Activated CD4-positive, alpha-beta T cell treated with anti-CD3 and anti-CD28 coated beads, Interleukin-2, amount 10 ng/mL, durations not matched to agents 7 days and 5 days (primary cell): Measurements from ENCODE around the gene FAM32A. TPM values are rescaled to one million over a fixed set of nuclear protein-coding genes. Genes with fewer than 3 reads are reported as not detected.

ENCODE experiments used
- CTCF ChIA-PET: fragments of 350-600 bp; sonication (Branson Sonifier 250); formaldehyde crosslinking; loops from one replicate; lab custom pipeline; 2021; ENCODE audit warnings: antibody characterized with exemption; lab: Charles Lee
- POLR2A ChIA-PET: fragments of 350-600 bp; sonication (Branson Sonifier 250); formaldehyde crosslinking; loops from one replicate; lab custom pipeline; 2021; ENCODE audit warnings: antibody characterized with exemption; lab: Charles Lee
- DNase-seq: peaks from one replicate; pipeline ENCODE4 v3.0.0-alpha.2; 2020
- H3K27ac Mint-ChIP-seq: one replicate; pipeline ENCODE4 v1.8.0; 2021; ENCODE audit warnings: mild to moderate bottlenecking, moderate library complexity, mixed read lengths
- H3K27me3 Mint-ChIP-seq: one replicate; pipeline ENCODE4 v1.8.0; 2021; ENCODE audit warnings: mixed read lengths
- H3K36me3 Mint-ChIP-seq: one replicate; pipeline ENCODE4 v1.8.0; 2021; ENCODE audit warnings: low read depth, mixed read lengths
- H3K4me1 Mint-ChIP-seq: one replicate; pipeline ENCODE4 v1.8.0; 2021; ENCODE audit warnings: mixed read lengths
- H3K4me3 Mint-ChIP-seq: one replicate; pipeline ENCODE4 v1.8.0; 2021; ENCODE audit warnings: mild to moderate bottlenecking, moderate library complexity, mixed read lengths
- H3K9me3 Mint-ChIP-seq: one replicate; pipeline ENCODE4 v1.8.0; 2021; ENCODE audit warnings: mixed read lengths
- total RNA-seq, 2 experiments: library from RNA; stranded (reverse); gene quantifications; one replicate each; pipeline ENCODE4 v1.2.3, GENCODE V29; 2021

Gene FAM32A
- total RNA-seq, 2 experiments from 2014 or later, result 64.1 to 76.8 TPM

DNA sequence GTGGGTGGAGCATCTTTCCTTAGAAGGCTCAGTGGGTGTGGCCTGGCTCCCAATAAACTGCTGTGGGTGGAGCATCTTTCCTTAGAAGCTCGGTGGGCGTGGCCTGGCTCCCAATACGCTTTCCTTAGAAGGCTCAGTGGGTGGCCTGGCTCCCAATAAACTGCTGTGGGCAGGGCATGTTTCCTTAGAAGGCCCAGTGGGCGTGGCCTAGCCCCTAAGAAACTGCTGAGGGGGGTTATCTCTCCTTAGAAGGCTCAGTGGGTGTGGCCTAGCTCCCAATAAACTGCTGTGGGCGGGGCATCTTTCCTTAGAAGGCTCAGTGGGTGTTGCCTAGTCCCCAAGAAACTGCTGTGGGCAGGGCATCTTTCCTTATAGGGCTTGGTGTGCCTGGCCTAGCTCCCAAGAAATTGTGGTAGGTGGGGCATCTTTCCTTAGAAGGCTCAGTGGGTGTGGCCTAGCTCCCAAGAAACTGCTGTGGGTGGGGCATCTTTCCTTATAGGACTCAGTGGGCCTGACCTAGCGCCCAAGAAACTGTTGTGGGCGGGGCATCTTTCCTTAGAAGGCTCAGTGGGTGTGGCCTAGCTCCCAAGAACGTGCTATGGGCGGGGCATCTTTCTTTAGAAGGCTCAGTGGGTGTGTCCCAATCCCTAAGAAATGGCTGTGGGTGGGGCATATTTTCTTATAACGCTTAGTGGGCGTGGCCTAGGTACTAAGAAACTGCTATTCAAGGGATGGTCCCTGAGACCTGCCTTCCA is 31.5 kb upstream of the FAM32A start:
- Mint-ChIP-seq H3K36me3 (peaks cover 74% of the 10 kb centered on the region), H3K27ac (no peak overlapping the region), H3K4me3 (no peak overlapping the region), H3K4me1 (peaks cover 27% of the 10 kb centered on the region), H3K27me3 (no peaks in the 10 kb centered on the region), H3K9me3 (no peaks in the 10 kb centered on the region)
- ChIA-PET CTCF (interaction anchor here (1.0 to 1.9 kb wide), 4 partner anchors 8 to 59 kb away, joined by 3 to 8 read pairs (median 4); no protein-coding TSS in a partner anchor), POLR2A (no interaction called here)
- DNase-seq, result peak; percentile 22

DNA sequence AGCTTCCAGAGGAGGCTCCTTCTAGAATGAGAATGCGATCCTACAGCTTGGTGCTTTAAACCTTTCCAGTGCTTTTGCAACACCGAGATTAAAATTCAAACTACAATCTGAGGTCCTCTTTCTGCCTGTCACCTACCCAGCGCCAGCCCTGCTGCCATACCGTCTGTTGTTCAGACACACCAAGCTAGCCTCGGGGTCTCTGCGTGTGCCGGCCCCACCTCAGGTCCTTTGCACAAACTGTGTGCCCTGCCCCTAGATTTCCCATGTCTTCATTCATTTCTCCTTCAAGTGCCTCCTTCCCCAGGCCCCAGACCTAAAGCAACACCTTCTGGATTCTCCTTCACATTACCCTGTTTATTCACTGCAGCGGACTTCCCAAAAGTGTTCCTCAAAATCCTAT is 30.7 kb upstream of the FAM32A start:
- Mint-ChIP-seq H3K27me3 (no peaks in the 10 kb centered on the region), H3K36me3 (peaks cover 66% of the 10 kb centered on the region), H3K4me1 (peaks cover 19% of the 10 kb centered on the region), H3K27ac (no peak overlapping the region), H3K4me3 (no peak overlapping the region), H3K9me3 (no peaks in the 10 kb centered on the region)
- no peak for DNase-seq
- ChIA-PET POLR2A (no interaction called here), CTCF (interaction anchor here (1.2 to 1.5 kb wide), 2 partner anchors 15 to 60 kb away, joined by 3 to 4 read pairs; no protein-coding TSS in a partner anchor)

DNA sequence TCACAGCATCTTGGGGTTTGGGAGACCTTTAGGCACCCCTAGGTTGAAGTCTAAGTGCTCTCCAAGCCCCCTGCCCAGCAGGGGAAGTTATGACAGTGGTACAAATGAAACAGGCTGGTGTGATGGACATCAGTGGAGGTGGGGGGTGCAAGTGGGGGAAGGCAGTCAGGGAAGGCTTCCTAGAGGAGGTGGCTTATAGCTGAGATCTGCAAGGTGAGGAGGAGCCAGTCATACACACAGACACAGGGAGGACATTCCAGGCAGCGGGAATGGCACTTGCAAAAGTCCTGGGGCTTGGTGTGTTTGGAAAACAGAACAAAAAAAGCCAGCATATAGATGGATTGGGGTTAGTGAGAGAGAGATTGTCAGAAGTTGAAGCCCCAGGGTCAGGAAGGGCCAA is 30.1 kb upstream of the FAM32A start:
- ChIA-PET POLR2A (no interaction called here), CTCF (interaction anchor here (0.6 to 1.2 kb wide), 3 partner anchors 15 to 785 kb away, joined by 3 to 5 read pairs (median 3); no protein-coding TSS in a partner anchor)
- H3K27ac Mint-ChIP-seq, result no peak overlapping the region
- H3K4me1 Mint-ChIP-seq, result peaks cover 17% of the 10 kb centered on the region
- no peaks in the 10 kb centered on the region for H3K27me3 Mint-ChIP-seq
- no peaks in the 10 kb centered on the region for H3K9me3 Mint-ChIP-seq
- DNase-seq, result no peak
- no peak overlapping the region for H3K4me3 Mint-ChIP-seq
- peaks cover 63% of the 10 kb centered on the region for H3K36me3 Mint-ChIP-seq

DNA sequence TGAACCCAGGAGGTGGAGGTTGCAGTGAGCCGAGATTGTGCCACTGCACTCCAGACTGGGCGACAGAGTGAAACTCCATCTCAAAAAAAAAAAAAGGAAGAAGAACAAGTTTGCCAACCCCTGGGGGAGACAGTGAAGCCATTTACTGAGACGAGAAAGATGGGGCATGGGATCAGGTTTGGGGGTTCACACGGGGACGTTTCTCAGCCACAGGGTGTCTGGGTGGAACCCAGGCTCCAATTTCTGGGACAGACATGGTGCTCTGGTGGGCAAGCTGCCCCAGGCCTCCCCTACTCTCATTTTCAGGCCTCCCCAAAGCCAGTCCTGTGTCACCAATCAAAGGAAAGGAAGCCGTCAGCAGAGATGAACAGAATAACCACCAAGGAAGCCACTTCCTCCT is 28.3 kb upstream of the FAM32A start:
- POLR2A ChIA-PET, result interaction anchor here (0.7 to 0.8 kb wide), 2 partner anchors 45 to 796 kb away, joined by 3 to 5 read pairs; no protein-coding TSS in a partner anchor
- peaks cover 55% of the 10 kb centered on the region for H3K36me3 Mint-ChIP-seq
- H3K27ac Mint-ChIP-seq, result peak overlapping the region; percentile 50
- H3K27me3 Mint-ChIP-seq, result no peaks in the 10 kb centered on the region
- H3K9me3 Mint-ChIP-seq, result no peaks in the 10 kb centered on the region
- CTCF ChIA-PET, result interaction anchor here (0.7 to 2.1 kb wide), 2 partner anchors 10 to 1158 kb away, joined by 3 to 8 read pairs; no protein-coding TSS in a partner anchor
- H3K4me3 Mint-ChIP-seq, result no peak overlapping the region
- no peak for DNase-seq
- H3K4me1 Mint-ChIP-seq, result peaks cover 33% of the 10 kb centered on the region

DNA sequence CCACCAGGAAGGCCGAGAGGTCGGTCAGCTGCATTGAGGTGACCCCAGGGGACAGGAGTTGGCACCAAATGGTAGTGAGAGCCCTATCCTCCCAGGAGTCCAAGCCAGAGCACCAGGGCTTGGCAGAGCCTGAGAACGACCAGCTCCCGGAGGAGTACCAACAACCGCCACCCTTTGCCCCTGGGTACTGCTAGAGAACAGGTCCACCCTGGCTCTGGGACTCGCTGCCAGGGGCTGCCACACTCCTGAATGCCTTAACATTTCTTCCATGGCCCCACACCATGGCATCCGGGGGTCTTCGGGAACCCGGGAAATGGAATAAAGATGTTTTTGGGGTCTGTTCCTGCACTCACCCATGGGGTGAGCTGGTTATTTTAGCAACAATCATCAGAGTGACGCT is 27.6 kb upstream of the FAM32A start:
- CTCF ChIA-PET, result interaction anchor here (2.1 kb wide), 1 partner anchor 11 kb away, joined by 8 read pairs; no protein-coding TSS in a partner anchor
- no peak for DNase-seq
- Mint-ChIP-seq H3K27me3 (no peaks in the 10 kb centered on the region), H3K4me1 (peaks cover 34% of the 10 kb centered on the region), H3K27ac (no peak overlapping the region), H3K36me3 (peaks cover 51% of the 10 kb centered on the region), H3K4me3 (no peak overlapping the region), H3K9me3 (no peaks in the 10 kb centered on the region)
- POLR2A ChIA-PET, result no interaction called here

DNA sequence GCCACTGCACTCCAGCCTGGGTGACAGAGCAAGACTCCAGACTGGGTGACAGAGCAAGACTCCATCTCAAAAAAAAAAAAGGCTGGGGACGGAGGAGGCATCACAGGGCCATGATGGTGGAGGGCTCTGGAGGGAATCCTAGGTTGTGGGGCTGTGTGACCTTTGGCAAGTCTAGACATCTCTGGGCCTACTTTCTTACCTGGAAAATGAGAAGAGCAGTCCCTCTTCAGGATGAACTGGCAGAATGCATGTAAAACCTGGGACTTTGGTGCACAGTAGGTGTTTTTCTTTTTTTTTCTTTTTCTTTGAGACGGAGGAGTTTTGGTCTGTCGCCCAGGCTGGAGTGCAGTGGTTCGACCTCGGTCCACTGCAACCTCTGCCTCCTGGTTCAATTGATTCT is 25.6 kb upstream of the FAM32A start:
- POLR2A ChIA-PET, result interaction anchor here (0.7 kb wide), 1 partner anchor 68 kb away, joined by 4 read pairs; no protein-coding TSS in a partner anchor
- CTCF ChIA-PET, result interaction anchor here (1.1 kb wide), 1 partner anchor 25 kb away, joined by 3 read pairs; the partner anchor contains the start of gene FAM32A
- peaks cover 29% of the 10 kb centered on the region for H3K4me1 Mint-ChIP-seq
- no peaks in the 10 kb centered on the region for H3K27me3 Mint-ChIP-seq
- no peak for DNase-seq
- no peaks in the 10 kb centered on the region for H3K9me3 Mint-ChIP-seq
- peaks cover 31% of the 10 kb centered on the region for H3K36me3 Mint-ChIP-seq
- H3K4me3 Mint-ChIP-seq, result no peak overlapping the region
- peak overlapping the region; percentile 19 for H3K27ac Mint-ChIP-seq

DNA sequence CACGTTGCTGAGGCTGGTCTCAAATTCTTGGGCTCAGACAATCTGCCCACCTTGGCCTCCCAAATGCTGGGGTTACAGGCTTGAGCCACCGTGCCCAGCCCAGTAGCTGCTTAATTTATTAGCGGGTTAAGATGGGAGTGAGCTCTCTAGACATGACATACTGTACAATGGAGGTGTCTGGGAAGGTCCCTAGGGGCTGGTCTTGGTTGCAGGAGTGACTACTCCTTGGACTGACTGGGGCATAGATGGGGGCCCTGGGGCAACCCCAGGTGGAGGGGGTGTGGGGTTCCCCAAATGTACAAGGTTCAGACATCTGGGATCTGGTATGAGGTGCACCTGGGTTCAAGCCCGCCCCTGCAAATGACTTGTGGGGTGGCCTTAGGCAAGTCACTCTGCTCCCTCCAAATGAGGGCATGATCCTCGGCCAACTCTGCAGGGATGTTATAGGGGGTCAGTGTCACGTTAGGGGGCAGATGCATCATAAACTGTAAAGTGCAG is 24.7 kb upstream of the FAM32A start:
- ChIA-PET POLR2A (interaction anchor here (0.7 kb wide), 1 partner anchor 43 kb away, joined by 3 read pairs; no protein-coding TSS in a partner anchor), CTCF (interaction anchor here (1.1 kb wide), 1 partner anchor 24 kb away, joined by 3 read pairs; the partner anchor contains the start of gene FAM32A)
- H3K27me3 Mint-ChIP-seq, result no peaks in the 10 kb centered on the region
- H3K4me3 Mint-ChIP-seq, result no peak overlapping the region
- no peak overlapping the region for H3K27ac Mint-ChIP-seq
- peaks cover 23% of the 10 kb centered on the region for H3K36me3 Mint-ChIP-seq
- DNase-seq, result no peak
- H3K9me3 Mint-ChIP-seq, result no peaks in the 10 kb centered on the region
- peaks cover 21% of the 10 kb centered on the region for H3K4me1 Mint-ChIP-seq

DNA sequence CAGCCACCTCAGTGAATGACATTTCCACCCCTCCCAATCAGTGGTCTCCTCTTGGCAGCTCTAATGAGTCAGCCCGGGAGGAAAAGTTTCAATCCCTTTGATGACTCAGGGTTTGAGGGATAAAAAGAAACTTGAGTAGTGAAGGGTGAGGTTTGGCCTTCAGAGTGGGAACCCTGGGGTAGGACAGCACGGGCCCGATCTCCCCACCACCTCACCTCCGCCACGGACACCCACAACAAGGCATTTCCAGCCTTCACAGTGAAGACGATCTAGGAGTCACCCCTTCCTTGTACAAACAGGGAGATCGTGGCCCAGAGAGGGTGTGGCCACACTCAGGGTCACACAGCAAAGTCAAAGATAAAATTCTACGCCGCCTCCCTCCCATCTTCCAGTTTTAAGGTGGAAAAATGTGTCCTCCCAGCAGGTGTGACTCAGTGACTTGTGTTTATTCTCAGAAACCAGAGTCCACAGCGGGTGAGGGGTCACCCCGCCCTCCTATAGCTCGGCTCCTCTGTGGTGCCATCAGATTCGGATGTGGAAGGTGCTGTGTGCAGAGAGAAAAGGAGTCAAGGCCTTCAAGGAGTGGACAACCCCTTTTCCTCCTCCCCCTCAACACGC is 24.2 kb upstream of the FAM32A start:
- peak overlapping the region; percentile 37 for H3K27ac Mint-ChIP-seq
- H3K27me3 Mint-ChIP-seq, result no peaks in the 10 kb centered on the region
- H3K4me1 Mint-ChIP-seq, result peaks cover 19% of the 10 kb centered on the region
- peaks cover 19% of the 10 kb centered on the region for H3K36me3 Mint-ChIP-seq
- no peak overlapping the region for H3K4me3 Mint-ChIP-seq
- ChIA-PET POLR2A (interaction anchor here (0.6 to 0.7 kb wide), 2 partner anchors 14 to 43 kb away, joined by 3 to 4 read pairs; no protein-coding TSS in a partner anchor), CTCF (interaction anchor here (1.1 to 1.8 kb wide), 3 partner anchors 8 to 120 kb away, joined by 3 to 8 read pairs (median 4); no protein-coding TSS in a partner anchor)
- H3K9me3 Mint-ChIP-seq, result no peaks in the 10 kb centered on the region
- peak; percentile 17 for DNase-seq

DNA sequence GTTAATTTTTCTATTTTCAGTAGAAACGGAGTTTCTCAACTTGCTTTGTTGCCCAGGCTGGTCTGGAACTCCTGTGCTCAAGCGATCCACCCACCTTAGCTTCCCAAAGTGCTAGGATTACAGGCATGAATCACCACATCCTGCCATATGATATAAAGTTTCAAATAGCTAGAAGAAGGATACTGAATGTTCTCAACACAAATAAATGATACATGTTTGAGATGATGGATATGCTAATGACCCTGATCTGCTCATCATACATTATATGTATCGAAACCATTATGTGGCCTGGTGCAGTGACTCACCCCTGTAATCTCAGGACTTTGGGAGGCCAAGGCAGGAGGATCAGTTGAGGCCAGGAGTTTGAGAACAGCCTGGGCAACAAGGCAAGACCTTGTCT is 23.4 kb upstream of the FAM32A start:
- ChIA-PET POLR2A (interaction anchor here (0.6 kb wide), 1 partner anchor 15 kb away, joined by 4 read pairs; no protein-coding TSS in a partner anchor), CTCF (interaction anchor here (1.0 to 1.8 kb wide), 4 partner anchors 9 to 121 kb away, joined by 3 to 8 read pairs (median 4); partner anchors contain the start of gene HSH2D)
- Mint-ChIP-seq H3K4me3 (no peak overlapping the region), H3K9me3 (no peaks in the 10 kb centered on the region), H3K36me3 (peaks cover 13% of the 10 kb centered on the region), H3K27me3 (no peaks in the 10 kb centered on the region), H3K4me1 (peaks cover 19% of the 10 kb centered on the region), H3K27ac (no peak overlapping the region)
- no peak for DNase-seq

DNA sequence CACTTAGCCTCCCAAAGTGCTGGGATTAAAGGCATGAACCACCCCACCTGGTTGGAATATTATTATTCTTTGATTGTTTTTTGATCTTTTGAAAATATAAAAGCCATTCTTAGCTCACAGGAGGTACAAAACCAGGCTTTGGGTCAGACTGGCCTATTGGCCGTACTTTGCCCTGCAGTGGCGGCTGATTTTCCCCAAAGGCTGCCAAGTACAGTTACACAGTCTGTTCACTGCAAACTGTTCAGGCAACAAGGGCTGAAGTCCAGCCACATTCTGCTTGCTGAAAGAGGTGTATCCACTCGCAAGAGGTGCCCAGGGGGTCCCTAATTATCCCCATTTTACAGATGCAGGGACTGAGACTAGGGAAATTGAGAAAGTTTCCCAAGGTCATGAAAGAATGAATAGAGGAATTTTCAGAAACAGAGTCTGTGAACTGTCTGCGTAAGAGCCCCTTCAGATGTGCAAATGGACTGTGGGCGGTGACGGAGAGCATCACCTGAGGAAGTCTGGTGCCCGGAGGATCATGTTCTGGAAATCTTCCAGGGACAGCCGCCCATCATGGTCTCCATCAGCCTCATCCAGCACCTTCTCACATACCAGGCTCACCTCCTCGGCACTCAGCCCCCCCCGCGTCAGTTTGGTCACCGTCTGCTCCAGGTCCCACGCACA is 20.9 kb upstream of the FAM32A start:
- H3K27me3 Mint-ChIP-seq, result no peaks in the 10 kb centered on the region
- POLR2A ChIA-PET, result no interaction called here
- peaks cover 1% of the 10 kb centered on the region for H3K36me3 Mint-ChIP-seq
- H3K27ac Mint-ChIP-seq, result no peak overlapping the region
- no peak for DNase-seq
- peaks cover 9% of the 10 kb centered on the region for H3K9me3 Mint-ChIP-seq
- peaks cover 34% of the 10 kb centered on the region for H3K4me1 Mint-ChIP-seq
- CTCF ChIA-PET, result no interaction called here
- H3K4me3 Mint-ChIP-seq, result no peak overlapping the region

DNA sequence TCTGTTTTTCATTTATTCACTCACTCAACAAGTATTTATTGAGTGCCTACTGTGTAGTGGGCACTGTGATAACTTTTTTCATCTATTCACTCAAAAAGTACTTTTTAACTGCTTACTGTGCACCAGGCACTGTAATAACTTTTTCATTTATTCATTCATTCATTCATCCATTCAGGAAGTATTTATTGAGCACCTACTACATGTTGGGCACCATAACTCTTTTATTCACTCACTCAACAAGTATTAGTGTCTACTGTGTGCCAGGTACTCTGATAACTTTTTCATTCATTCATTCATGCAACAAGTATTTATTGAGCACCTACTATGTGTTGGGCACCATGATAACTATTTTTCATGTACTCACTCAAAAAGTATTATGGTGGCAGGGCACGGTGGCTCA is 18.8 kb upstream of the FAM32A start:
- POLR2A ChIA-PET, result no interaction called here
- Mint-ChIP-seq H3K9me3 (peaks cover 9% of the 10 kb centered on the region), H3K36me3 (peaks cover 1% of the 10 kb centered on the region), H3K4me3 (no peak overlapping the region), H3K27me3 (no peaks in the 10 kb centered on the region), H3K4me1 (peaks cover 20% of the 10 kb centered on the region), H3K27ac (no peak overlapping the region)
- CTCF ChIA-PET, result no interaction called here
- no peak for DNase-seq

DNA sequence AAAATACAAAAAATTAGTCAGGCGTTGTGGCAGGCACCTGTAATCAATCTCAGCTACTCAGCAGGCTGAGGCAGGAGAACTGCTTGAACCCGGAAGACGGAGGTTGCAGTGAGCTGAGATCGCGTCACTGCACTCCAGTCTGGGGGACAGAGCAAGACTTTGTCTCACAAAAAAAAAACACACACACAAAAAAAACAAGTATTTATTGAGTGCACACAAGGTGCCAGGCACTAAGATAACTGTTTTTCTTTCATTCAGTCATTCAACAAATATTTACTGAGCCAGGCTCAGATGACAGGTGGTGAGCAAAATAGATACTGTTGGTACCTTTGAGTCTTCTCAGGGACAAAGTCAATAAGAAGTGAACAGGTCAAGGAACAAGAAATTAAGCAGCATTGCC is 18.2 kb upstream of the FAM32A start:
- CTCF ChIA-PET, result no interaction called here
- H3K36me3 Mint-ChIP-seq, result peaks cover 1% of the 10 kb centered on the region
- H3K27me3 Mint-ChIP-seq, result no peaks in the 10 kb centered on the region
- POLR2A ChIA-PET, result no interaction called here
- H3K27ac Mint-ChIP-seq, result no peak overlapping the region
- H3K9me3 Mint-ChIP-seq, result peaks cover 9% of the 10 kb centered on the region
- H3K4me1 Mint-ChIP-seq, result peaks cover 15% of the 10 kb centered on the region
- no peak overlapping the region for H3K4me3 Mint-ChIP-seq
- DNase-seq, result no peak
